ENCODE data around the gene OR5V1. TPM values are rescaled to one million over a fixed set of nuclear protein-coding genes. Genes with fewer than 3 reads are reported as not detected.
"Not testable (repeated sequence)": the region's sequence is repeated elsewhere in the genome, so short reads cannot be mapped to it uniquely, and the experiment has no call there.

The OR5V1 gene
- not detected for total RNA-seq
- long read RNA-seq, partial matches to known transcripts = 0 of 1 reads
- long read RNA-seq, other reads (novel, unspliced or antisense) = 1 of 1 reads

DNA sequence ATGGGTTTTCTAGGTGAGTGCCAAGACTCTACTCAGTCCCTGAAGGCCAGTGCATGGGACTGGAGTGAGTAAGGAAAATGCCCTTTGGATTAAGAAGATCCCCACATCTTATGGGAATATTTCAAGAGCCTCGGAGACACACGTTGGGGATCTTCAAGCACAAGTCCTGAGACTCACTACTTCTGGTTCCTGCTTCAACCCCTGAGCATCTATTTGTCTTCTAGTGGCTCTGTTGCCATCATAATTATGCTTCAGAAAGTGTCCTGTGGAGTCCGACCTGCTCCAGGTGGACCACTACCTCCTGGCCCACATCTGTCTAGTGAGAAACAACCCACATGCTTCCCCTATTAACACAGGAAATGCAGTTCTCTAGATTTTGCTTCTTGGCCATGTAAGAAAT lies at the start of gene OR5V1:
Gene OR5V1, minus strand, starts transcription at position 101 of the 400 bp plus-strand sequence. CDS start 12,670 bp downstream, outside the sequence.
- DNase-seq (no peak), ATAC-seq (no peak)
- intact Hi-C loops (cut with DNase I, micrococcal nuclease) = no loop called here

DNA sequence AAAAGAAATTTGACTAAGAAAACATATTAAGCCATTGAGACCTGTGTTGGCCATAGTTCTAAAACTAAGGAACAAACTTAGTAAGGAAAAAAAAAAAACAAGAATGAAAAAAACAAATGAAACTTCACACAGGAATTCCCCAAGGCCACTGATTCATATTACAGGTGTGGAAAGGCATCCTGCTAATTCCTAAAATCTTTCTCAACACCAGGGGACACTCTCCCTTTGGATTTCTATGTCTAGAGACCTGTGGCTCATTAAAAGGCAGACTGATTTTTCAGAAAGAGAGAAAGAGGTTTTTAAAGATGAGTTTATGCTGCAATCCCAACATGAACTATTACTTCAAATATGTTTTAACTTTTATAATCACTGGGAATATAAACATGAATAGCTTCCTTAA lies 45.9 kb upstream of the OR5V1 start, which contains the start of gene OR12D1:
Gene OR12D1, plus strand, starts transcription at position 341 of the 400 bp plus-strand sequence.
- intact Hi-C loops (cut with DNase I, micrococcal nuclease) = no loop called here
- no peak for DNase-seq
- ATAC-seq = no peak

DNA sequence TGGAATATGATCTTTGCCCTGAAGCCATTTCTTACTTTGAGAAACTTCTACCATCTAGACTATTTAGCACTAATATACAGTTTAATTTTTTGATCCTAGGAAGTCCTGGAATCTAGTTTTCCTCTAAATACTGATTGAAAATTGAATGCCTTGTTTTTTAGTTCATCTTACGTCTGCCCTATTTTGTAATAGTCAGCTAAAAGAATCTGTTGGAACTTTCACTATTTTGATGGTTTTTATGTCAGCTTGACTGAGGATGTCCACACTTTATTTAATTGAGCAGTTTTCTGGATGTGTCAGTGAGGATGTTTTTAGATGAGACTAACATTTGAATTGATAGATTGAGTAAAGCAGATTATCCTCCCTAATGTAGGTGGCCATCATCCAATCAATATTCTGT lies 35.1 kb upstream of the OR5V1 start:
- no peak for DNase-seq
- intact Hi-C loops (cut with DNase I, micrococcal nuclease) = no loop called here
- ATAC-seq = no peak

DNA sequence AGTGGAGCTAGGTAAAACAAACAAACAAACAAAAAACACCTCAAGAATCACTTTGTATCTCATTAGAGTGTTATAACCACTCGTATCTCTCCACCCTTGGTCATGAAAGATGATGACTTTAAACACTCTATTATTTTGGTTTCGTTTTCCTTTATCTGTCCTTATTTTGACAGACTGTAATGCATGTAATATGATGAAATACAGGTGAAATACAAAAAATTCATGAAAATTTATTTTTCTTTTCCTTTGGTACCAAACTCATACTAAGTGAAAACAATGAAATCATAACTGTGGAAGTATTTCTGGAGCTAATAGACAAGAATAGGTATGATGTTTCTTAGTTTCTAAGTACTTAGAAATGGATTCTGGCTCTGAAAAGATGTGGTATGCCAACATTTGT lies 30.9 kb upstream of the OR5V1 start:
- intact Hi-C loops (cut with DNase I, micrococcal nuclease) = no loop called here
- ATAC-seq = no peak
- no peak for DNase-seq

DNA sequence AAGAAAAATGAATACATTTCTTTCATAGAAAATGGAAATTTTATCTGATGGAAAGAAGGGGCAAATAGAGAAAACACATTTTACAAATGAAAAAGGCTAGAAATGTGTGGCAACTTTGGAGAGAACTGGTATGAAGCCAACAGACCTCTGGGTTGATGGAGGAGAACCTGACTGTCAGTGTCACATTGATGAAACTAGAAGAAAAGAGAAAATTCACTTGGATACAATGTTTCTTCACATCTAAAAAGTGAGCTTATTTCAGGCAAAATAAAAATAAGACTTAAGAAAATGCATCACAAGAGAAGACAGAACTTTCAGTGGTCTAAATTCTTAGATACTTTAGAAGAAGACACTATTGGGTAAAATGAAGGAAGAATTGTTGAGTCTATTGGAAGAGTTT lies 26.7 kb upstream of the OR5V1 start, which contains the start of gene OR12D2:
Gene OR12D2, plus strand, starts transcription at position 301 of the 400 bp plus-strand sequence. CDS start 1,069 bp downstream, outside the sequence.
- intact Hi-C loops (cut with DNase I, micrococcal nuclease) = no loop called here
- DNase-seq (no peak), ATAC-seq (no peak)

DNA sequence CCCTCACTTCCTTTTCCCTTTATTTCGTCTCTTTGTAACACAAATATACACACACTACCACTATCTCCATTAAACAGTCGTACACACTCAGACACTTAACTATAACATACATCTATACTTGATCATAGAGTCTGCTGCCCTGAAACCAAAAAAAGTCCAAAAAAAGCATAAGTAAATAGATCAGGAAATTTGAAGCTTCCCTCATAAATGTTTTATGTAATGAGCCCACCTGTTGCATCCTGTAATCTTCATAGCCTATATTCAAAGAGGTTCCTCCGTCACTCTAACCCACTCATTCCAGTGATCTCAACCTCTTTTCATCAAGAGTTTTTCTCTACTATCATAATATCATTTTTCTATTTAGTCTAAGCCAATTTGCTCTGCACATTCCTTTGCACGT lies 19.9 kb upstream of the OR5V1 start:
- intact Hi-C loops (cut with DNase I, micrococcal nuclease) = no loop called here
- ATAC-seq (no peak), DNase-seq (no peak)

DNA sequence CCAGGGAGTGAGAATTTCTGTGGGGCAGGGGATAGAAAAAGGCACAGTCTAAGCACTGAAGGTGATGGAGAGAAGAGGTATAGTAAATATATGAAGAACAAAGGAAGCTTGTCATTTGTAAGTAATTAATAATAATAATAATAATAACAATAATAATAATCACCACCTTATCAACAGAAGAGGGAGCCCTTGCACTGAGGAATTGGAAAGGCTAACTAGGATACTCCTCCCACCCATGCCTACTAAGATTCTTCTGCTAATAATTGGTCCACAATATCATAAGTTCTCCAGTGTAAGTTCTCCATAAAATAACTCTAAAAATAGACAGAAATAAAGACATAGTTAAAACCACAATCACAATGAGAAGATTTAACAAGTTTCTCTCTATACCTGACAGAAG lies 7.3 kb upstream of the OR5V1 start:
- ATAC-seq (no peak), DNase-seq (no peak)
- intact Hi-C loops (cut with DNase I, micrococcal nuclease) = no loop called here

DNA sequence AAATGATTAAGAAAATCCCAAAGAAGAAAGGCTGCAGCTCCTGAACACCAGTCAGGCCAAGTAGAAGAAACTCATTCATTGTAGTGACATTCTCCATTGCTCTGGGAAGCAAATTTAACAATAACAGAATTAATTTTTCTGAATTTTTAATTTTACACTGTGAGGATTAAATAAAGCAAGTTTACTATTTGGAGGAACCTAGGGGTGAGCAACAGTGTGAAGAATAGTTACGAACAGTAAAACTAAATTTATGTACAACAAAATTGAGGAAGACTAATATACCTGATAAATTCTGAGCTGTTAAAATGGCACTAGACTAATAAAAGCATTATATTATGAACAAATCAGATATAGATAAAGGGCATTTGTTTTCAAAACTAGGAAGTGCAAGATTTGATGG lies 6.5 kb upstream of the OR5V1 start, which contains the start of gene OR12D3:
Gene OR12D3, minus strand, starts transcription at position 101 of the 400 bp plus-strand sequence. Its CDS starts 4 bp downstream, at position 97.
- intact Hi-C loops (cut with DNase I, micrococcal nuclease) = no loop called here
- DNase-seq = no peak
- ATAC-seq = no peak

DNA sequence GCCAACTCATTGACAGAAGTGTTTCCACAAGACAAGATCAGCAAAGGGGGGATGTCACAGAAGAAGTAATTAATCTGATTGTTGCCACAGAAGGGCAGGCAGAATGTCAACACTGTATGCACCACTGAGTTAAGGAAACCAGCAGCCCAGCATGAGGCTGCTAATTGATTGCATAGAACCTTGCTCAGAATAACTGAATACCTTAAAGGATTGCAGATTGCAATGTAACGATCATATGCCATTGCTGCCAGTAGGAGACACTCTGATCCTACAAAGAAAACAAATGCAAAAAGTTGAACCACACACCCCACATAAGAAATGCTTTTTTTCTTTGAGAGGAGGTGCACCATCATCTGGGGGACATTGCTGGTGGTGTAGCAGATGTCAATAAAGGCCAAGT lies 13.1 kb downstream of the OR5V1 start:
- DNase-seq (no peak), ATAC-seq (no peak)
- intact Hi-C loops (cut with DNase I, micrococcal nuclease) = no loop called here

DNA sequence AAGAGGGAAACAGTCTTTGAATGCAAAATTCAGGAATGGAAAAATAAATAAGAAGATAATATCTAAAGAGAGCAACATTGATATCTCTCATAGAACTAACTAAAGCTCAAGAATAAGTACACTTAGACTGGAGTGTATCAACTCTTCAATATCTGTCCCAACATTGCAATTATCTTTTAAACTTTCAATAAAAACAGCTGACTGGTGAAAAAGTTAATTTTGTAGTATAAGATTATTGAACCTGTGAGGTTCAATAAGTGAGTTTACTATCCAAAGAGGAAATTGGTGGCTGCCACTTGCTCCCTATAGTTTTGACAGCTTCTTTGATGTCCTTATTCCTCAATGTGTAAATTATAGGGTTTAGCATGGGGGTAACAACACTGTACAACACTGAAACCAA lies 13.7 kb downstream of the OR5V1 start:
- no peak for DNase-seq
- intact Hi-C loops (cut with DNase I, micrococcal nuclease) = no loop called here
- no peak for ATAC-seq

DNA sequence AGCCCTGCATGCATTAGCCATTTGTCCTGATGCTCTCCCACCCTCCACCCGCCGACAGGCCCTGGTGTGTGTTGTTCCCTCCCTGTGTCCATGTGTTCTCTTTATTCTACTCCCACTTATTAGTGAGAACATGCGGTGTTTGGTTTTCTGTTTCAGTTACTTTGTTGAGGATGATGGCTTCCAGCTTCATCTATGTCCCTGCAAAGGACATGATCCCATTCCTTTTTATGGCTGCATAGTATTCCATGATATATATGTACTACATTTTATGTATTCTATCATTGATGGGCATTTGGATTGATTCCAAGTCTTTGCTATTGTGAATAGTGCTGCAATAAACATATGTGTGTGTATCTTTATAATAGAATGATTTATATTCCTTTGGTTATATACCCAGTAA lies 19.3 kb downstream of the OR5V1 start:
- DNase-seq; ATAC-seq; intact Hi-C loops (cut with DNase I, micrococcal nuclease): not testable (repeated sequence)

DNA sequence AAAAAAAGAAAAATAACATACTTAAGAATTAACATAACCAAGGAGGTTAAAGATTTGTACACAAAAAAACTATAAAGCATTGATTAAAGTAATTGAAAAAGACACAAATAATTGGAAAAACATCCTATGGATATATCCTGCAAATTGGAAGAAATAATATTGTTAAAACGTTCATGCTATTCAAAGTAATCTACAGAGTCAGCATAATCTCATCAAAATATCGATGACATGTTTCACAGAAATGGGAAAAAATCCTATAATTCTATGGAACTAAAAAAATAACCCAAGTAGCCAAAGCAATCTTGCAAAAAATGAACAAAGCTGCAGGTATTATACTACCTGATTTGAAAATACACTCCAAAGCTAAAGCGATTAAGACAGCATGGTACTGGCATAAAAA lies 23.3 kb downstream of the OR5V1 start:
- no peak for DNase-seq
- ATAC-seq = no peak
- intact Hi-C loops (cut with DNase I, micrococcal nuclease) = no loop called here

DNA sequence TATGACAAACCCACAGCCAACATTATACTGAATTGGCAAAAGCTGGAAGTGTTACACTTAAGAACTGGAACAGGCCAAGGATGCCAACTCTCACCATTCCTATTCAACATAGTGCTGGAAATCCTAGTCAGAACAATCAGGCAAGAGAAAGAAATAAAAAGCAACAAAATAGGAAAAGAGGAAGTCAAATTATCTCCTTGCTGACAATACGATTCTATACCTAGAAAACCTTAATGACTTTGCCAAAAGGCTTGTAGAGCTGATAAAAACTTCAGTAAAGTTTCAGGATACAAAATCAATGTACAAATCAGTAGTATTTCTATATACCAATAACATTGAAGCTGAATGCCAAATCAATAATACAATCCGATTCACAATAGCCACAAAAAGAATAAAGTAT lies 32.4 kb downstream of the OR5V1 start:
- intact Hi-C loops (cut with DNase I, micrococcal nuclease) = no loop called here
- no peak for DNase-seq
- ATAC-seq = no peak

DNA sequence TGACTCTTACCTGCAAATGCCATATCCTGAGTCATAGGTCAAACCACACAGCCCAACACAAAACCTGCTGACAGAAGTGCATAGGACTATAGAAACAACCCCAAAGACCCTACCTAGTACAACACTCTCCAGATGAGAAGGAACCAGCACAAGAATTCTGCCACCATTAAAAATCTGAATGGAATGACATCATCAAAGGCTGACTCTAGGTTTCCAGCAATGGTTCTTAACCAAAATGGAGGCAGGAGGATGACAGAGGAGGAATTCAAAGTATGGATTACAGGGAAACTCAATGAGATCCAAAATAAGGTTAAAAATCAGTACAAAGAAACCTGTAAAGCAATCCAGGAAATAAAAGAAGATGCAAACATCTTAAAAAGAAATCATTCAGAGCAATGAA lies 36.0 kb downstream of the OR5V1 start:
- ATAC-seq = no peak
- intact Hi-C loops (cut with DNase I, micrococcal nuclease) = no loop called here
- DNase-seq = no peak

DNA sequence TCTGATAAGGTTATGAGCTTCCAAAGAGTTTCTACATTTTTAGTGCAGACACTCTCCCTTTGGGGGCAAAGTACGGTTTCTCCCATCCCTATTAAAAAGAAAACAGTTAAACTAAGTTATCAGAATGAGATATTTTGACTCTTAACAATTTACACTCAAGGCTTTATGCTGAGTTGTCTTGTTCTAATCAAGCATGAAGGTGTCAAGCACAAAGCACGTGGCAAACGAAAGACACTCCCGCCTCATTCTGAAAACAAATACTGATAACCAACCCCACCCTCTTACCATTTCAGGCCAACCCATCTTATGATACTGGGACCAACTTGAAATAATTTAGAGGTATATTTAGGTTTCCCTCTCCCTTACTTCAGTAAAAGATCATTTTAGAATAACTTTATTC lies 42.9 kb downstream of the OR5V1 start:
- intact Hi-C loops (cut with DNase I, micrococcal nuclease) = no loop called here
- ATAC-seq = no peak
- DNase-seq = no peak

DNA sequence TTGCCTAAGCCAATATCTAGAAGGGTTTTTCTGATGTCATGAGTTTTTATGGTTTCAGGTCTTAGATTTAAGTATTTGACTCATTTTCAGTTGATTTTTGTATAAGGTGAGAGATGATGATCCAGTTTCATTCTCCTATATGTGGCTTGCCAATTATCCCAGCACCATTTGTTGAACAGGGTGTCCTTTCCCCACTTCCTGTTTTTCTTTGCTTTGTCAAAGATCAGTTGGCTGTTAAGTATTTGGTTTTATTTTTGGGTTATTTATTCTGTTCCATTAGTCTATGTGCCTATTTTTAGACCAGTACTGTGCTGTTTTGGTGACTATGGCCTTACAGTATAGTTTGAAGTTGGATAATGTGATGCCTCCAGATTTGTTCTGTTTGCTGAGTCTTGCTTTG lies 45.3 kb downstream of the OR5V1 start:
- ATAC-seq; DNase-seq; intact Hi-C loops (cut with DNase I, micrococcal nuclease): not testable (repeated sequence)

DNA sequence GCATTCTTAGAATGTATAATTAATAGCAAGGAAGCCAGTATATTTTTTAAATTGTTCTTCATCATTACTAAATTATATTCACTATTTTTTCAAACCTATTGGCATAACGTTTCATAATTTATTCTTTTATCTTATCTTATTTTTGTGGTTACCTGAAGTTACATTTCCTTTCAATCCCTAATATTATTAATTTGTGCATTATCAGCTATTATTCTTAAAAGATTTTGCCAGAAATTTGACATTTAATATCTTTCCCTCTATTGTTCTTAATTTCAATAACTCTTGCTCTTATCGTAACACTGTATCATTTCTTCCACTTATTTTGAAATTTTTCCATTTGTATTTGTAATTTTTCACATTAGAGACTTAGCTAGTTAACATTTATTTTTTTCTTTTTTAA lies 48.7 kb downstream of the OR5V1 start:
- ATAC-seq (no peak), DNase-seq (no peak)
- intact Hi-C loops (cut with DNase I, micrococcal nuclease) = no loop called here

Other genes starting within 250 kb of the OR5V1 start
- not detected for gene OR2J2, start 198.0 kb downstream of the OR5V1 start, total RNA-seq
- gene OR14J1, start 67.2 kb downstream of the OR5V1 start, total RNA-seq = not detected
- not detected for gene OR12D3, start 6.4 kb upstream of the OR5V1 start, total RNA-seq
- not detected for gene OR12D2, start 26.8 kb upstream of the OR5V1 start, total RNA-seq
- not detected for gene OR12D1, start 46.1 kb upstream of the OR5V1 start, total RNA-seq
- gene OR10C1, start 70.4 kb upstream of the OR5V1 start, total RNA-seq = not detected
- gene OR11A1, start 88.2 kb upstream of the OR5V1 start, total RNA-seq = not detected
- not detected for gene OR2H1, start 88.3 kb upstream of the OR5V1 start, total RNA-seq
- under 1 TPM in 1 of 2 donors, not detected in 1; 0.28 TPM for gene MAS1L, start 119.1 kb upstream of the OR5V1 start, total RNA-seq
- gene UBD, start 190.9 kb upstream of the OR5V1 start, total RNA-seq = 1 to 10 TPM; 2.3 to 2.7 TPM
- gene OR2H2, start 216.3 kb upstream of the OR5V1 start, total RNA-seq = not detected

Measured in left colon (tissue), 2 donors.